Measurements from ENCODE around the gene ZBTB16.

ZBTB16 gene

GRCh38 chr11:114123692-114124330 lies 64.3 kb downstream of the ZBTB16 start:
- POLR2A ChIA-PET: no interaction called here
- CTCF ChIA-PET: no interaction called here
- DNase-seq (ENCODE audit: extremely low spot score): no peak
- TF ChIP-seq SP1 (IDR thresholded peaks at IDR 0.05) (no peak), ARNT (IDR thresholded peaks at IDR 0.05) (no peak), TARDBP (IDR thresholded peaks at IDR 0.05) (no peak), L3MBTL2 (conservative IDR thresholded peaks at IDR 0.05) (no peak), CTBP1 (IDR thresholded peaks at IDR 0.05; ENCODE audit: borderline replicate concordance) (no peak), ELF4 (IDR thresholded peaks at IDR 0.05) (no peak), PKNOX1 (IDR thresholded peaks at IDR 0.05) (no peak), FOXK2 (IDR thresholded peaks at IDR 0.05) (no peak), FOXM1 (IDR thresholded peaks at IDR 0.05; ENCODE audit: borderline replicate concordance) (no peak), BHLHE40 (IDR thresholded peaks at IDR 0.05; ENCODE audit: borderline replicate concordance) (no peak), SUZ12 (IDR thresholded peaks at IDR 0.05) (no peak), ZNF384 (IDR thresholded peaks at IDR 0.05) (no peak), NFRKB (IDR thresholded peaks at IDR 0.05) (no peak), HDGF (IDR thresholded peaks at IDR 0.05; ENCODE audit: borderline replicate concordance) (no peak), FOXA1 (IDR thresholded peaks at IDR 0.05) (no peak), LEF1 (IDR thresholded peaks at IDR 0.05; ENCODE audit: borderline replicate concordance) (no peak)

GRCh38 chr11:114124601-114125144 lies 65.2 kb downstream of the ZBTB16 start:
- POLR2A ChIA-PET: no interaction called here
- TF ChIP-seq ZNF384 (IDR thresholded peaks at IDR 0.05) (no peak), BHLHE40 (IDR thresholded peaks at IDR 0.05; ENCODE audit: borderline replicate concordance) (no peak)
- CTCF ChIA-PET: no interaction called here

GRCh38 chr11:114125531-114125930 lies 66.0 kb downstream of the ZBTB16 start:
- POLR2A ChIA-PET: no interaction called here
- DNase-seq (ENCODE audit: extremely low spot score): no peak
- CTCF ChIA-PET: no interaction called here
- TF ChIP-seq ELF4 (IDR thresholded peaks at IDR 0.05) (no peak), PKNOX1 (IDR thresholded peaks at IDR 0.05) (no peak), SP1 (IDR thresholded peaks at IDR 0.05) (no peak), ZNF384 (IDR thresholded peaks at IDR 0.05) (no peak), FOXM1 (IDR thresholded peaks at IDR 0.05; ENCODE audit: borderline replicate concordance) (no peak), FOXA1 (IDR thresholded peaks at IDR 0.05) (no peak), LEF1 (IDR thresholded peaks at IDR 0.05; ENCODE audit: borderline replicate concordance) (no peak), CTBP1 (IDR thresholded peaks at IDR 0.05; ENCODE audit: borderline replicate concordance) (no peak), L3MBTL2 (conservative IDR thresholded peaks at IDR 0.05) (no peak)

More at GRCh38 chr11:114124601-114125144, 65.2 kb downstream of the ZBTB16 start:
- DNase-seq (ENCODE audit: extremely low spot score): no peak

- POLR2A ChIA-PET: no interaction called here
- DNase-seq (ENCODE audit: extremely low spot score): no peak
- CTCF ChIA-PET: no interaction called here
- no peak for TF ChIP-seq ZNF384 (IDR thresholded peaks at IDR 0.05)
- no peak for TF ChIP-seq HDGF (IDR thresholded peaks at IDR 0.05; ENCODE audit: borderline replicate concordance)
- TF ChIP-seq ARNT (IDR thresholded peaks at IDR 0.05): no peak
- no peak for TF ChIP-seq LEF1 (IDR thresholded peaks at IDR 0.05; ENCODE audit: borderline replicate concordance)
- TF ChIP-seq SP1 (IDR thresholded peaks at IDR 0.05): no peak
- TF ChIP-seq BHLHE40 (IDR thresholded peaks at IDR 0.05; ENCODE audit: borderline replicate concordance): no peak
- TF ChIP-seq FOXM1 (IDR thresholded peaks at IDR 0.05; ENCODE audit: borderline replicate concordance): no peak
- no peak for TF ChIP-seq FOXK2 (IDR thresholded peaks at IDR 0.05)
- no peak for TF ChIP-seq CTBP1 (IDR thresholded peaks at IDR 0.05; ENCODE audit: borderline replicate concordance)
- TF ChIP-seq ELF4 (IDR thresholded peaks at IDR 0.05): no peak
- TF ChIP-seq NFRKB (IDR thresholded peaks at IDR 0.05): no peak
- no peak for TF ChIP-seq L3MBTL2 (conservative IDR thresholded peaks at IDR 0.05)
- no peak for TF ChIP-seq TARDBP (IDR thresholded peaks at IDR 0.05)
- TF ChIP-seq FOXA1 (IDR thresholded peaks at IDR 0.05): no peak
- TF ChIP-seq SUZ12 (IDR thresholded peaks at IDR 0.05): no peak
- no peak for TF ChIP-seq PKNOX1 (IDR thresholded peaks at IDR 0.05)
These were observed 66.4 kb downstream of the ZBTB16 start for GRCh38 chr11:114125959-114126358.

- CTCF ChIA-PET: no interaction called here
- DNase-seq (ENCODE audit: extremely low spot score): no peak
- POLR2A ChIA-PET: no interaction called here
- no peak for TF ChIP-seq BHLHE40 (IDR thresholded peaks at IDR 0.05; ENCODE audit: borderline replicate concordance)
- TF ChIP-seq NFRKB (IDR thresholded peaks at IDR 0.05): no peak
- TF ChIP-seq PKNOX1 (IDR thresholded peaks at IDR 0.05): no peak
- TF ChIP-seq FOXM1 (IDR thresholded peaks at IDR 0.05; ENCODE audit: borderline replicate concordance): no peak
- no peak for TF ChIP-seq TARDBP (IDR thresholded peaks at IDR 0.05)
- TF ChIP-seq FOXA1 (IDR thresholded peaks at IDR 0.05): no peak
- no peak for TF ChIP-seq LEF1 (IDR thresholded peaks at IDR 0.05; ENCODE audit: borderline replicate concordance)
- no peak for TF ChIP-seq ARNT (IDR thresholded peaks at IDR 0.05)
- no peak for TF ChIP-seq ZNF384 (IDR thresholded peaks at IDR 0.05)
- TF ChIP-seq SP1 (IDR thresholded peaks at IDR 0.05): no peak
- TF ChIP-seq ELF4 (IDR thresholded peaks at IDR 0.05): no peak
- no peak for TF ChIP-seq FOXK2 (IDR thresholded peaks at IDR 0.05)
- no peak for TF ChIP-seq HDGF (IDR thresholded peaks at IDR 0.05; ENCODE audit: borderline replicate concordance)
- TF ChIP-seq SUZ12 (IDR thresholded peaks at IDR 0.05): no peak
- TF ChIP-seq CTBP1 (IDR thresholded peaks at IDR 0.05; ENCODE audit: borderline replicate concordance): no peak
- no peak for TF ChIP-seq L3MBTL2 (conservative IDR thresholded peaks at IDR 0.05)
These were observed 68.9 kb downstream of the ZBTB16 start for GRCh38 chr11:114128399-114128798.

Measured in HEK293T (cell line).